Thyroid gland (tissue), 4 donors: Measurements from ENCODE around the gene SDCCAG8. TPM values are rescaled to one million over a fixed set of nuclear protein-coding genes. Genes with fewer than 3 reads are reported as not detected.

Experiments used
- DNase-seq, 2 donors: peaks; one replicate each; pipeline ENCODE4 v3.0.0-alpha.2; 2019
- H3K27ac ChIP-seq, 3 donors: fragments of 200-600 bp; sonication (generic); 1 replicate in 2 of 3; 2 replicates in 1 of 3; pipeline ENCODE4 v1.5.1; 2016 to 2019; ENCODE audit warnings: mild to moderate bottlenecking in 1 of 3, moderate library complexity in 1 of 3
- H3K27me3 ChIP-seq: fragments of 200-600 bp; sonication (generic); one replicate; pipeline ENCODE4 v1.5.1; 2019
- H3K36me3 ChIP-seq, 2 donors: fragments of 200-600 bp; sonication (generic); one replicate each; pipeline ENCODE4 v1.5.1; 2016 to 2019
- H3K4me1 ChIP-seq, 2 donors: fragments of 200-600 bp; sonication (generic); one replicate each; pipeline ENCODE4 v1.5.1; 2017 to 2019
- H3K4me3 ChIP-seq, 3 donors: fragments of 200-600 bp; sonication (generic); replicated peaks in 1 of 3; 1 replicate in 2 of 3; 2 replicates in 1 of 3; pipeline ENCODE4 v1.5.1; 2016; ENCODE audit warnings: mild to moderate bottlenecking in 1 of 3
- H3K9me3 ChIP-seq: fragments of 200-600 bp; sonication (generic); one replicate; pipeline ENCODE4 v1.5.1; 2017
- POLR2A ChIP-seq, 2 donors: fragments of 450-650 bp; IDR thresholded peaks; one replicate each; pipeline ENCODE4 v1.6.1; 2017; ENCODE audit warnings: antibody characterized with exemption in 2 of 2, mild to moderate bottlenecking in 2 of 2, moderate library complexity in 1 of 2
- WGBS, 2 donors: methylation state at CpG; one replicate each; pipeline ENCODE4 v1.1.5; 2017; 5-methylcytosine and 5-hydroxymethylcytosine counted together
- intact Hi-C: fragments of 100-400 bp; cut with DNase I; formaldehyde crosslinking; loops from one replicate; pipeline ENCODE4 v1.15.1; 2023
- total RNA-seq, 4 donors: library from RNA; depleted of rRNA; stranded (reverse); fragments of >200 nt; gene quantifications; one replicate each; pipeline ENCODE4 v1.2.3, GENCODE V29; 2016
- TF ChIP-seq, protein P1 (sequence below), 6 experiments: fragments of 200-600 bp in 3 of 6; fragments of 450-650 bp in 3 of 6; sonication (generic) in 3 of 6; IDR thresholded peaks; one replicate each; pipeline ENCODE4 v1.5.1; 2016 to 2019; ENCODE audit warnings: antibody characterized with exemption in 6 of 6, mild to moderate bottlenecking in 2 of 6, inconsistent platforms in 1 of 6, moderate library complexity in 1 of 6

SDCCAG8 gene
- total RNA-seq, 4 donors from 2014 or later: 105 to 193 (median 115) TPM

DNA sequence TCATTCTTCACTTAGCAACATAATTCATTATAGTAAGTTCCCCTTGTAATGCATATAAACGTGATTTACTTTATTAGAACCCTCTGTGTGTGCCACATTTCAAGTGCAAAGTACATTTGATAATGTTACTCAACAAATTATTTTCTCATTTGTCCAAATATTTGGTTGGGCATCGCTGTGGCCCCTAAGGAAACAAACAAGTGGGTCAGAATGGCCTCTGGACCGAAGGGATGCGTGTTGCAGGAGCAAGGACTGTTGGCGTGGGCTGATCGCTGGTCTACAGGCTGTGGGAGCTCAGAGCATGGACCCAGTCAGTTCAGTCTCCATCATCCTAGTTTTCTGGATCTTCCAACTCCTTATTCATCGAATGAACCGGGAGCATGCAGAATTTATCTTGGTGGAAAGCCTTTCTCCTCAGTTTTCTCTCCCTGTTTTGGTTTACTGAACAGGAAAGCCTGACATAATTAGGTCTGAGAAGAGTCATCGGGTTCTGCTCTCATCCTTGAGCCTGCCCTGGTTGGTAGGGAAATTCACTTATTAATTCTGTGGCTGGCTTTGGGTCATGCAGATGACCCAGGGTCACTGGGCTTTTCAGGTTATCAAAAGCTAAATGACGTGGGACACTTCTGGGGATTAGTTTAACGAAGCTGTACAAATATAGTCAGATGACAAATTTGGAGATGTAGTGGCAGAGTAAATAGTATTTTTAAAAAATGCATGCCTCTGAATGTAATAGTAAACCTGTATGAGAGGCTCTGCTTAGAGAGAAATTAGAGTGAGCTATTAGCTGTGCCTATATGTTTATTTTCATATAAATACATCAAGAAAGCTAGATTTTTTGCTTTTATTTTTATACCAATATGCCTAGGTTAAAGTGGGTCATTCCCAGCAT lies 200.2 kb downstream of the SDCCAG8 start:
- no peak overlapping the region for H3K27ac ChIP-seq
- no peaks in the 10 kb centered on the region for H3K27me3 ChIP-seq
- H3K9me3 ChIP-seq: no peaks in the 10 kb centered on the region
- WGBS, 2 donors: 95 to 96% methylated on average over 11 of the region's 11 CpGs
- H3K4me3 ChIP-seq: no peak overlapping the region
- H3K36me3 ChIP-seq: no peaks in the 10 kb centered on the region
- DNase-seq: no peak
- no peaks in the 10 kb centered on the region for H3K4me1 ChIP-seq
- TF ChIP-seq POLR2A (IDR thresholded peaks at IDR 0.05): no peak
- TF ChIP-seq, protein P1, sequence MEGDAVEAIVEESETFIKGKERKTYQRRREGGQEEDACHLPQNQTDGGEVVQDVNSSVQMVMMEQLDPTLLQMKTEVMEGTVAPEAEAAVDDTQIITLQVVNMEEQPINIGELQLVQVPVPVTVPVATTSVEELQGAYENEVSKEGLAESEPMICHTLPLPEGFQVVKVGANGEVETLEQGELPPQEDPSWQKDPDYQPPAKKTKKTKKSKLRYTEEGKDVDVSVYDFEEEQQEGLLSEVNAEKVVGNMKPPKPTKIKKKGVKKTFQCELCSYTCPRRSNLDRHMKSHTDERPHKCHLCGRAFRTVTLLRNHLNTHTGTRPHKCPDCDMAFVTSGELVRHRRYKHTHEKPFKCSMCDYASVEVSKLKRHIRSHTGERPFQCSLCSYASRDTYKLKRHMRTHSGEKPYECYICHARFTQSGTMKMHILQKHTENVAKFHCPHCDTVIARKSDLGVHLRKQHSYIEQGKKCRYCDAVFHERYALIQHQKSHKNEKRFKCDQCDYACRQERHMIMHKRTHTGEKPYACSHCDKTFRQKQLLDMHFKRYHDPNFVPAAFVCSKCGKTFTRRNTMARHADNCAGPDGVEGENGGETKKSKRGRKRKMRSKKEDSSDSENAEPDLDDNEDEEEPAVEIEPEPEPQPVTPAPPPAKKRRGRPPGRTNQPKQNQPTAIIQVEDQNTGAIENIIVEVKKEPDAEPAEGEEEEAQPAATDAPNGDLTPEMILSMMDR (IDR thresholded peaks at IDR 0.05): no peak
- intact Hi-C loops: no loop called here

DNA sequence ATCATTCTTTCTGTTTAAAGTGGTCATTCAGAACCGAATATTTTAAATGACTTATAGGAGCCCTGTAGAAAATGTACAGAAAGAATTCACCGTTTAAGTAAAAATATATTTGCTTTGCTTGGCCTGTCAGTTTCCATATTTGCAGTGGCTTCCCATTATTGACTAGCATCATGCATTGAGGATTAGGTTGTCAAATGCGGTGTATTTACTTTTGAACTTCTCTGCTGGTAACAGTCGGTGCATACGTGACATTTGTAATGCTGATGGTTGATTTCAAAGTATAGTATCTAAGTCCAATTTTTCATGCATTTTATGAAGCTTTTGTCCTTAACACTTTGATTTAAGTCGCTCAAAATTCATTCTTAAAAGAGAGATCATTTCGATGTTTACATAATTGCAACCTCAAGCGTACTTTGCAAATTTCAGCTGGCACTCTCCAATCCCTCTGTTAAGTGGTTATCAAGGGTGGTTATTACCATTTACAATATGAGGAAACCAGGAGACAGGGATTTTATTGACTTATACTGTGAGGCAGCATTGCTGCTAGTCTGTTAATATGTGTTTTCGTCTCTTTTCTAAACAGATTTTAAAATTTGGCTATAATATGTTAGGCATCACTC lies 201.6 kb downstream of the SDCCAG8 start:
- H3K27ac ChIP-seq: no peak overlapping the region
- no peaks in the 10 kb centered on the region for H3K4me1 ChIP-seq
- no peaks in the 10 kb centered on the region for H3K36me3 ChIP-seq
- no peak for TF ChIP-seq POLR2A (IDR thresholded peaks at IDR 0.05)
- TF ChIP-seq, protein P1 (IDR thresholded peaks at IDR 0.05): no peak
- DNase-seq: no peak
- WGBS, 2 donors: 96 to 97% methylated on average over 9 of the region's 9 CpGs
- no peaks in the 10 kb centered on the region for H3K27me3 ChIP-seq
- H3K4me3 ChIP-seq: no peak overlapping the region
- H3K9me3 ChIP-seq: no peaks in the 10 kb centered on the region
- intact Hi-C loops: no loop called here

DNA sequence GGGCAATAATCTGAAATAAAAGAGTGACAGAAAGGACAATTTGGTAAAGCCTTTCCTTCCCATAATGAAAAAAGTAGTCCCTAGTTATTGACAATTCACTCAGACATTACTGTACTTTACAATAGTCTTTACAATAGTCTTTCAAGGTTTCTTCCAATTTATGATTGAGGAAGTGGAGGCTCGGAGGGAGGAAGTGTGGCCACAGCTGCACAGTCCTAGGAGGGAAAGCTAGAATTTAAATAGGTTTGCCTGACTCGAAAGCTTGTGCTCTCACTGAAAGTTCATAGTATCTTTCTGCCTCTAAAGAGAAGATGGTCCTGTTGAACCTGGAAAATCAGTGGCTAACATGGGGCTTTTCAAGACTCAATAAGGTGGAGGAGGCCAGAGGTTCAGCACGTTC lies 203.2 kb downstream of the SDCCAG8 start:
- Histone ChIP-seq H3K9me3 (no peaks in the 10 kb centered on the region), H3K4me3 (no peak overlapping the region)

DNA sequence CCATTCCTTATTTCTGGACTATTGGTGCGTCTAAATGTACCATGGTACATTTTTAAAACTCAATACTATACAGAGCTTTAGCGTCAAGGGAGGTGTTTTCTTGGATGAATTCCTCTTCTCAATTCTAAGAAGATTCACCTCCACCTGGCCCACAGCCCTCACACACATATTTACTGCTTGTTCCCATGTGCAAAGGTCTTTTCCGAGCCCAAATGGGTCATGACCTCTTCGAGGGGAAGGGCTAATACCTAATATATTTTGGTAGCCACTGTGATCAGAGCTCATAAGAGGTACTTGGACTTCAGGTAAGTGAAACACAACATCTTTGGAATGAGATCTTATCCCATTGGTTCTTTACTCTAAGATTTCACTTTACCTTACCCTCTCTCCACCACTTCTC lies 205.9 kb downstream of the SDCCAG8 start:
- H3K36me3 ChIP-seq: no peaks in the 10 kb centered on the region
- H3K27me3 ChIP-seq: no peaks in the 10 kb centered on the region
- H3K4me1 ChIP-seq: peaks cover 10 to 12% of the 10 kb centered on the region in 2 donors
- TF ChIP-seq, protein P1 (IDR thresholded peaks at IDR 0.05): no peak
- TF ChIP-seq POLR2A (IDR thresholded peaks at IDR 0.05): no peak
- WGBS, 2 donors: 94 to 95% methylated on average over 4 of the region's 4 CpGs
- H3K9me3 ChIP-seq: no peaks in the 10 kb centered on the region
- no peak for DNase-seq
- H3K4me3 ChIP-seq: no peak overlapping the region
- H3K27ac ChIP-seq: no peak overlapping the region
- intact Hi-C loops: no loop called here

More for the DNA sequence above, 203.2 kb downstream of the SDCCAG8 start:
- no peak overlapping the region for H3K27ac ChIP-seq
- no peak for DNase-seq
- no peaks in the 10 kb centered on the region for H3K36me3 ChIP-seq
- TF ChIP-seq, protein P1 (IDR thresholded peaks at IDR 0.05): no peak
- no peak for TF ChIP-seq POLR2A (IDR thresholded peaks at IDR 0.05)
- intact Hi-C loops: no loop called here
- H3K27me3 ChIP-seq: no peaks in the 10 kb centered on the region
- 81 to 83% methylated on average over 3 of the region's 3 CpGs for WGBS, 2 donors
- H3K4me1 ChIP-seq: peaks cover 0 to 1% of the 10 kb centered on the region in 2 donors
